GM19463 (cell line): ENCODE results near the gene WDFY1.

Experiments used
- ATAC-seq: cut with Tn5 transposase; IDR thresholded peaks from one replicate; pipeline ENCODE4 v1.9.1; 2021; ENCODE audit warnings: mild to moderate bottlenecking, moderate library complexity; ENCODE audit not compliant: unreplicated experiment

The WDFY1 gene

GRCh38 chr2:223959688-223960087, 14.6 kb upstream of the WDFY1 start:
- no peak for ATAC-seq

GRCh38 chr2:223957092-223957851, 12.1 kb upstream of the WDFY1 start, which contains the start of gene MRPL44:
Gene MRPL44, plus strand, starts transcription at chr2:223957463. Its CDS starts 10 bp downstream, at chr2:223957473.
- ATAC-seq, result peak; percentile 86

GRCh38 chr2:223956300-223956699, 11.2 kb upstream of the WDFY1 start:
- ATAC-seq, result peak; percentile 31

- no peak for ATAC-seq
These were observed 9.3 kb upstream of the WDFY1 start for GRCh38 chr2:223954401-223954800.

- ATAC-seq, result peak; percentile 41
These were observed 7.3 kb upstream of the WDFY1 start for GRCh38 chr2:223952280-223952968.

GRCh38 chr2:223950448-223951347, 5.6 kb upstream of the WDFY1 start:
- ATAC-seq, result no peak

- ATAC-seq, result no peak
These were observed 4.2 kb upstream of the WDFY1 start for GRCh38 chr2:223949241-223949840.

GRCh38 chr2:223947711-223948205, 2.6 kb upstream of the WDFY1 start:
- no peak for ATAC-seq

- ATAC-seq, result no peak
These were observed 620 bp upstream of the WDFY1 start for GRCh38 chr2:223945755-223946154.

- no peak for ATAC-seq
These were observed 901 bp downstream of the WDFY1 start for GRCh38 chr2:223944166-223944702.

GRCh38 chr2:223943561-223944008, 1.6 kb downstream of the WDFY1 start:
- no peak for ATAC-seq

- no peak for ATAC-seq
These were observed 2.0 kb downstream of the WDFY1 start for GRCh38 chr2:223943135-223943534.

GRCh38 chr2:223941579-223942277, 3.4 kb downstream of the WDFY1 start:
- ATAC-seq, result peak; percentile 45

- ATAC-seq, result peak; percentile 26
These were observed 5.7 kb downstream of the WDFY1 start for GRCh38 chr2:223939438-223939837.

- ATAC-seq, result no peak
These were observed 7.6 kb downstream of the WDFY1 start for GRCh38 chr2:223937535-223937934.

GRCh38 chr2:223936862-223937326, 8.2 kb downstream of the WDFY1 start:
- no peak for ATAC-seq

GRCh38 chr2:223935459-223936125, 9.5 kb downstream of the WDFY1 start:
- no peak for ATAC-seq

GRCh38 chr2:223934870-223935269, 10.3 kb downstream of the WDFY1 start:
- no peak for ATAC-seq
